ENCODE measurements around the gene ATG3.

DNA sequence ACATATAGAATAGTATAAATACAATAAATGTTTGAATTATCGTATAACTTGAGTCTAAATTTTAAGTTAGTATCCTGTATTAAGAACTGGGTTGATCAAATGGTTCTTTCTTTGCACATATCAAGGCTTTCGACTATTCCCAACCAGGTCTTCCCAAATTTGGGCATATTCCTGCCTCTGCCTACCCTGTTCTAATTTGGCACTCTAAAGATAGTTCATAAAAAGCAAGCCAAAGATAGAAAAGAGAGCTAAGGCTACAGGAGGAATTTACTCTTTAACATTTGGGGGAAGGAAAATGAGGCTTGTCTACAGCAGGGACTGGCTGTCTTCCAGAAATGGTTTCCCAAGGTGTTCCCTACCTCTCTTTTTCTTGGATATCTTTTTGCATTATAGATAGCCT is 36.2 kb upstream of the ATG3 start:
- TF ChIP-seq, protein P1, sequence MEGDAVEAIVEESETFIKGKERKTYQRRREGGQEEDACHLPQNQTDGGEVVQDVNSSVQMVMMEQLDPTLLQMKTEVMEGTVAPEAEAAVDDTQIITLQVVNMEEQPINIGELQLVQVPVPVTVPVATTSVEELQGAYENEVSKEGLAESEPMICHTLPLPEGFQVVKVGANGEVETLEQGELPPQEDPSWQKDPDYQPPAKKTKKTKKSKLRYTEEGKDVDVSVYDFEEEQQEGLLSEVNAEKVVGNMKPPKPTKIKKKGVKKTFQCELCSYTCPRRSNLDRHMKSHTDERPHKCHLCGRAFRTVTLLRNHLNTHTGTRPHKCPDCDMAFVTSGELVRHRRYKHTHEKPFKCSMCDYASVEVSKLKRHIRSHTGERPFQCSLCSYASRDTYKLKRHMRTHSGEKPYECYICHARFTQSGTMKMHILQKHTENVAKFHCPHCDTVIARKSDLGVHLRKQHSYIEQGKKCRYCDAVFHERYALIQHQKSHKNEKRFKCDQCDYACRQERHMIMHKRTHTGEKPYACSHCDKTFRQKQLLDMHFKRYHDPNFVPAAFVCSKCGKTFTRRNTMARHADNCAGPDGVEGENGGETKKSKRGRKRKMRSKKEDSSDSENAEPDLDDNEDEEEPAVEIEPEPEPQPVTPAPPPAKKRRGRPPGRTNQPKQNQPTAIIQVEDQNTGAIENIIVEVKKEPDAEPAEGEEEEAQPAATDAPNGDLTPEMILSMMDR (conservative IDR thresholded peaks at IDR 0.05; ENCODE audit: low read depth in 2 of 2): no peak
- TF ChIP-seq POLR2AphosphoS5 (IDR thresholded peaks at IDR 0.05; ENCODE audit: low read depth) (no peak), STAT1 (IDR thresholded peaks at IDR 0.05; ENCODE audit: unreplicated experiment) (no peak), EZH2 (IDR thresholded peaks at IDR 0.05; ENCODE audit: low read depth, unreplicated experiment) (no peak), JUNB (IDR thresholded peaks at IDR 0.05; ENCODE audit: unreplicated experiment) (no peak), EZH2phosphoT487 (IDR thresholded peaks at IDR 0.05; ENCODE audit: unreplicated experiment) (no peak), CREB1 (CRISPR knock-in tag; IDR thresholded peaks at IDR 0.05; ENCODE audit: low read depth) (no peak), NANOG (IDR thresholded peaks at IDR 0.05; ENCODE audit: borderline replicate concordance) (no peak)
- TF ChIP-seq, protein P2, sequence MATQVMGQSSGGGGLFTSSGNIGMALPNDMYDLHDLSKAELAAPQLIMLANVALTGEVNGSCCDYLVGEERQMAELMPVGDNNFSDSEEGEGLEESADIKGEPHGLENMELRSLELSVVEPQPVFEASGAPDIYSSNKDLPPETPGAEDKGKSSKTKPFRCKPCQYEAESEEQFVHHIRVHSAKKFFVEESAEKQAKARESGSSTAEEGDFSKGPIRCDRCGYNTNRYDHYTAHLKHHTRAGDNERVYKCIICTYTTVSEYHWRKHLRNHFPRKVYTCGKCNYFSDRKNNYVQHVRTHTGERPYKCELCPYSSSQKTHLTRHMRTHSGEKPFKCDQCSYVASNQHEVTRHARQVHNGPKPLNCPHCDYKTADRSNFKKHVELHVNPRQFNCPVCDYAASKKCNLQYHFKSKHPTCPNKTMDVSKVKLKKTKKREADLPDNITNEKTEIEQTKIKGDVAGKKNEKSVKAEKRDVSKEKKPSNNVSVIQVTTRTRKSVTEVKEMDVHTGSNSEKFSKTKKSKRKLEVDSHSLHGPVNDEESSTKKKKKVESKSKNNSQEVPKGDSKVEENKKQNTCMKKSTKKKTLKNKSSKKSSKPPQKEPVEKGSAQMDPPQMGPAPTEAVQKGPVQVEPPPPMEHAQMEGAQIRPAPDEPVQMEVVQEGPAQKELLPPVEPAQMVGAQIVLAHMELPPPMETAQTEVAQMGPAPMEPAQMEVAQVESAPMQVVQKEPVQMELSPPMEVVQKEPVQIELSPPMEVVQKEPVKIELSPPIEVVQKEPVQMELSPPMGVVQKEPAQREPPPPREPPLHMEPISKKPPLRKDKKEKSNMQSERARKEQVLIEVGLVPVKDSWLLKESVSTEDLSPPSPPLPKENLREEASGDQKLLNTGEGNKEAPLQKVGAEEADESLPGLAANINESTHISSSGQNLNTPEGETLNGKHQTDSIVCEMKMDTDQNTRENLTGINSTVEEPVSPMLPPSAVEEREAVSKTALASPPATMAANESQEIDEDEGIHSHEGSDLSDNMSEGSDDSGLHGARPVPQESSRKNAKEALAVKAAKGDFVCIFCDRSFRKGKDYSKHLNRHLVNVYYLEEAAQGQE (IDR thresholded peaks at IDR 0.05; ENCODE audit: unreplicated experiment): no peak
- TF ChIP-seq, protein P3, sequence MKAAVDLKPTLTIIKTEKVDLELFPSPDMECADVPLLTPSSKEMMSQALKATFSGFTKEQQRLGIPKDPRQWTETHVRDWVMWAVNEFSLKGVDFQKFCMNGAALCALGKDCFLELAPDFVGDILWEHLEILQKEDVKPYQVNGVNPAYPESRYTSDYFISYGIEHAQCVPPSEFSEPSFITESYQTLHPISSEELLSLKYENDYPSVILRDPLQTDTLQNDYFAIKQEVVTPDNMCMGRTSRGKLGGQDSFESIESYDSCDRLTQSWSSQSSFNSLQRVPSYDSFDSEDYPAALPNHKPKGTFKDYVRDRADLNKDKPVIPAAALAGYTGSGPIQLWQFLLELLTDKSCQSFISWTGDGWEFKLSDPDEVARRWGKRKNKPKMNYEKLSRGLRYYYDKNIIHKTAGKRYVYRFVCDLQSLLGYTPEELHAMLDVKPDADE (IDR thresholded peaks at IDR 0.05): no peak

All from GM23338 (cell line).